RPMI7951 (cell line): ENCODE data around the gene PSMA1. TPM values are rescaled to one million over a fixed set of nuclear protein-coding genes. Genes with fewer than 3 reads are reported as not detected.

Source experiments
- total RNA-seq: library from RNA; depleted of rRNA; stranded (reverse); fragments of >200 nt; shearing (Covaris generic); gene quantifications from 2 replicates; pipeline ENCODE4 v1.2.3, GENCODE V29; 2014; rRNA removed

PSMA1 gene
- total RNA-seq, 1 experiment from 2014 or later, result 296 TPM

Other genes with a start within 250 kb of the PSMA1 start
- gene RRAS2, start 161.2 kb downstream of the PSMA1 start, total RNA-seq, result 34.9 and 41.1 TPM in 2 replicates
- gene COPB1, start 20.6 kb downstream of the PSMA1 start, total RNA-seq, result 205 and 241 TPM in 2 replicates
- gene PDE3B, start 123.4 kb upstream of the PSMA1 start, total RNA-seq, result 0.10 TPM in 1 of 2 replicates, not detected in the other